ENCODE data around the gene WWOX.

Gene WWOX

DNA sequence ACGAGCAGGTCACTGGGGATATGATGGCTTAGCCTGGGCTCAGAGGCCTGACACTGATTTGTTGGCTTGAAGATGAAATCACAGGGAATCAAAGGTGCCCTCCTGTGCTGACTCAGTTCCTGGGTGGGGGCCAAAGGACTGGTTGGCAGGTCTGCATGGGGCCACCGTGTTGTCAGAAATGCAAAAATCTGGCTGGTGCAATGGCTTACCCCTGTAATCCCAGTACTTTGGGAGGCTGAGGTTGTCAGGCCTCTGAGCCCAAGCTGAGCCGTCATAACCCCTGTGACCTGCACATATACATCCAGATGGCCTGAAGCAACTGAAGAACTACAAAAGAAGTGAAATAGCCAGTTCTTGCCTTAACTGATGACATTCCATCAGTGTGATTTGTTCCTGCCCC lies 314.2 kb downstream of the WWOX start:
- no peak for DNase-seq

- no peak for DNase-seq
Measured at GRCh38 chr16:78415013-78415412, 315.6 kb downstream of the WWOX start.

- DNase-seq = no peak
Measured at GRCh38 chr16:78415669-78416068, 316.2 kb downstream of the WWOX start.

DNA sequence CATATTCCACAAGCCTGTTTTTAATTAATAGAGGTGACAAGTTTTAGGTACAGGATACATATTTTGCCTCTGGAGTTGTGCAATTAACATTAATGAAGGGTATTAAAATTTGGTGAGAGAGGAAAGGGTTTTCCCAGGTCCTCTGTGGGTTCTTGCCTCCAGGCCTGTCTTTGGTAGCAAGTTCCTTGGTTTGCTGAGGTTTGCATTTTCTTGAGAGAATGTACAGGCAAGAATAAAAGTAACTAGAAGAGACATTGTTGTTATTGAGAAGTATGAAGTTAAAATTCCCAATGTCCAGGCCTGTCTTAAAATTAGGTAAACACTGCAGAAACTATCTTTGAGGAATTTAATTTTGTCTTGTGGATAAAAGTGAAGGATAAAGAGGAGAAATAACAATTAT lies 316.9 kb downstream of the WWOX start:
- no peak for DNase-seq

GRCh38 chr16:78421181-78421708 lies 321.8 kb downstream of the WWOX start:
- no peak for DNase-seq

- no peak for DNase-seq
Measured at GRCh38 chr16:78425281-78425680, 325.8 kb downstream of the WWOX start.

DNA sequence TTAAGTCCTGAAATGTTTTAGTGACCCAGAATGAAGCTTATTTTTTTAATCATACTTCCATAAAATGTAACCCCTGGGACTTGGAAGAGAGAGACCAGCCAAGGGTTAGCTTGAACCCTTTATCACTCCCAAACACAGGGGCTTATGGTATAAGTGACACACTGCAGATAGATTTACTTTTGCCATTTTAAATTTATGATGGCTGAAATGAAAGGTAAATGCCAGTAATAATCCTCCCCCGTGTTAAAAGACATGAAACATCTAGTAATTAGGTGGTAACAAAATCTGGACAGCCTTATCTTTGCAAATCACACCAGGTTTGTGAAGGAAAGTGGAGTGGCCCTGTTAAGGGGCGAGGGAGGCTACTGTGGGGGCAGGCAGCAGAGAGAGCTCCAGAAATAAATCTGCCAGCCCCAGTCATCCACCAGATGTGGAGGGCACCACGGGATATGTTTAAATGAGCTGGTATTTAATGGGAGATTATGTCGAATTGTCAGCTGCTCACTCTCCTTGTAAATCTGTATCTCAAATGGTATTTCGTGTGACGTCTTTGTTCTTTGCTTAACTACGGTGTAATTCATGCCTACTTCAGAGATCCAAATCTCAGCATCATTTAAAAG lies 326.5 kb downstream of the WWOX start:
- DNase-seq = no peak

- no peak for DNase-seq
Measured at GRCh38 chr16:78428193-78428592, 328.7 kb downstream of the WWOX start.

- no peak for DNase-seq
Measured at GRCh38 chr16:78430281-78430680, 330.8 kb downstream of the WWOX start.

- DNase-seq = no peak
Measured at GRCh38 chr16:78431004-78431670, 331.7 kb downstream of the WWOX start.

GRCh38 chr16:78431701-78432100 lies 332.2 kb downstream of the WWOX start:
- no peak for DNase-seq

- no peak for DNase-seq
Measured at GRCh38 chr16:78432451-78432850, 333.0 kb downstream of the WWOX start.

DNA sequence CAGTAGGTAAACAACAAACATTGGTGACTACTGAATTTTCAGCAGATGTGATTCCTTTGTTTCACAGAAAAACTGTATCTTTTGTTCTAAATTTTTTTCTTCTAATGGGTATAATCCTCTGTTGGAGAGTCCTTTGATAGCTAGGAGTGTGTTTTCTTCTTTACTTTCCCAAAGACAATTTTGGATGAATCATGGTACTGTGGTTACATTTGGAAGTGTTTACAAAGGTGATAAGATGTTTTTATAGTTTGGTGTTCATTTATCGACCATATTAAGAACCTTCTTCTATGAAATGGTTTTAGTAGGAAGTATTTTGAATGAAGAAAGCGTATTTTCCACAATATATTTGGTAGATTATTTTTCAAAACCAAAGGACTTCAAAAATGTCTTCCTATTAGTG lies 333.7 kb downstream of the WWOX start:
- no peak for DNase-seq

GRCh38 chr16:78434401-78434800 lies 334.9 kb downstream of the WWOX start:
- DNase-seq = no peak

- no peak for DNase-seq
Measured at GRCh38 chr16:78435260-78435659, 335.8 kb downstream of the WWOX start.

- no peak for DNase-seq
Measured at GRCh38 chr16:78436023-78436422, 336.6 kb downstream of the WWOX start.

DNA sequence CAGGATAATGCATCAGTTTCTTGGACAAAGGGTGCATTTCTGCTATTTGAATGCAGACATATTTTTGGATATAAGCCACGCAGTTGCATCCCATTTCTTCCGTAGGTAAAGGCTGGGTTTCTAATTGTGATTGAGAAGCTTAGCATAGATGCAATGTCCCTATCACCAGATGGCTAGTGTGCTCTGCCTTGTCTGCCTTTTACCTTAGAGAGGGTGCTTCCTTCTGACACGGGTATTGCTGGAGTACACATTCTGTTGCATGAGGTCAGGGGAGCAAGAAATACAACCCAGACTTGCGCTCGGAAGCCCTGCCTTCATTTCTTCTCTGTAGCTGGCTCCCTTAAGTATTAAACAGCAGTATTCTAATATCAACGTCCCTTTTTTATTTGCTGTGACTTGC lies 337.4 kb downstream of the WWOX start:
- DNase-seq = no peak

GRCh38 chr16:78437352-78437968 lies 338.0 kb downstream of the WWOX start:
- no peak for DNase-seq

GRCh38 chr16:78438219-78438618 lies 338.8 kb downstream of the WWOX start:
- no peak for DNase-seq

DNA sequence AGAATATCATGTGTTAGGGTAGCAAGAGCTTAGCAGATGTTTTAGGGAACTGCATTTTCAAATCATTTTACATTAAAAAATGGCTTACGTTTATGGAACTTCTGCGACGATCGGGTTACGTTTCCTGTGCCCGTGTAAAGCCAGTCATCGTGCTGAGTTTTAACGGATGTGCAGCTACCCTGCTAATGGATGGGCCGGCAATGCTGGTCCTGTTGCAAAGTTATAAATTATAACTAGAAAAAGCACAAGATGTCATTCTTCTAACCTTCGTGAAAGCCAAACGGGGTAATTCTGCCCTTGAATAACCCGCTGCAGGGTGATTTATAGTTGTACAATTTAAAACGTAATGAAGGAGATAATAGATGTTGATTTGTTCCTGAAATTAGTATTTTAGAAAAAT lies 339.2 kb downstream of the WWOX start:
- no peak for DNase-seq

GRCh38 chr16:78439646-78440045 lies 340.2 kb downstream of the WWOX start:
- DNase-seq = no peak

- DNase-seq = no peak
Measured at GRCh38 chr16:78441298-78441697, 341.8 kb downstream of the WWOX start.

- no peak for DNase-seq
Measured at GRCh38 chr16:78443542-78444364, 344.3 kb downstream of the WWOX start.
